ENCODE measurements around the gene CACFD1.

DNA sequence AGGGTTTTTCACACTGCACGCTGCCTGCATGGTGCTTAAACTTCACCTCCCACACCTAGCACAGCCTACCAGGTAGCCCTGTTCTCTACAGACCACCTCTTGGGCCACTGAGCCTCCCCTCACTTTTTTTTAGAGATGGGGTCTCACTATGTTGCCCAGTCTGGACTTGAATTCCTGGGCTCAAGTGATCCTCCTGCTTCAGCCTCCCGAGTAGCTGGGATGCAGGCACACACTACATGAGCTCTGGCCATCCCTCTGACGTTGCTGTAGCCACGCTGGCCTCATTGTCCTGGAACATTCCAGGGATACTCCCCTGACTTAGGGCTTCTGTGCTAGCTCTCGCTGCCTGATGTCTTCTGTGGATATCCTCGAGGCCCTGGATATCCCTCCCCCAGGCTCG, 7.2 kb upstream of the CACFD1 start:
- TF ChIP-seq ISL1 (CRISPR knock-in tag; IDR thresholded peaks at IDR 0.05): no peak
- TF ChIP-seq ARNTL (CRISPR knock-in tag; IDR thresholded peaks at IDR 0.05; ENCODE audit: borderline replicate concordance, low read depth): no peak
- TF ChIP-seq, protein P1, sequence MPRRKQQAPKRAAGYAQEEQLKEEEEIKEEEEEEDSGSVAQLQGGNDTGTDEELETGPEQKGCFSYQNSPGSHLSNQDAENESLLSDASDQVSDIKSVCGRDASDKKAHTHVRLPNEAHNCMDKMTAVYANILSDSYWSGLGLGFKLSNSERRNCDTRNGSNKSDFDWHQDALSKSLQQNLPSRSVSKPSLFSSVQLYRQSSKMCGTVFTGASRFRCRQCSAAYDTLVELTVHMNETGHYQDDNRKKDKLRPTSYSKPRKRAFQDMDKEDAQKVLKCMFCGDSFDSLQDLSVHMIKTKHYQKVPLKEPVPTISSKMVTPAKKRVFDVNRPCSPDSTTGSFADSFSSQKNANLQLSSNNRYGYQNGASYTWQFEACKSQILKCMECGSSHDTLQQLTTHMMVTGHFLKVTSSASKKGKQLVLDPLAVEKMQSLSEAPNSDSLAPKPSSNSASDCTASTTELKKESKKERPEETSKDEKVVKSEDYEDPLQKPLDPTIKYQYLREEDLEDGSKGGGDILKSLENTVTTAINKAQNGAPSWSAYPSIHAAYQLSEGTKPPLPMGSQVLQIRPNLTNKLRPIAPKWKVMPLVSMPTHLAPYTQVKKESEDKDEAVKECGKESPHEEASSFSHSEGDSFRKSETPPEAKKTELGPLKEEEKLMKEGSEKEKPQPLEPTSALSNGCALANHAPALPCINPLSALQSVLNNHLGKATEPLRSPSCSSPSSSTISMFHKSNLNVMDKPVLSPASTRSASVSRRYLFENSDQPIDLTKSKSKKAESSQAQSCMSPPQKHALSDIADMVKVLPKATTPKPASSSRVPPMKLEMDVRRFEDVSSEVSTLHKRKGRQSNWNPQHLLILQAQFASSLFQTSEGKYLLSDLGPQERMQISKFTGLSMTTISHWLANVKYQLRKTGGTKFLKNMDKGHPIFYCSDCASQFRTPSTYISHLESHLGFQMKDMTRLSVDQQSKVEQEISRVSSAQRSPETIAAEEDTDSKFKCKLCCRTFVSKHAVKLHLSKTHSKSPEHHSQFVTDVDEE (CRISPR knock-in tag; IDR thresholded peaks at IDR 0.05): no peak

Measured in SK-N-SH treated with all-trans-retinoic acid at 6 μM for 48 hours (cell line).